Measurements from ENCODE around the gene CTPS2.
"Not testable (repeated sequence)": the region's sequence is repeated elsewhere in the genome, so short reads cannot be mapped to it uniquely, and the experiment has no call there.

CTPS2 gene

GRCh38 chrX:16606142-16606720 is 106.2 kb downstream of the CTPS2 start:
- Histone ChIP-seq H3K36me3 (ENCODE audit: control insufficient read depth, insufficient read depth, low read length) (peaks cover 22% of the 10 kb centered on the region), H3K4me3 (ENCODE audit: extremely low read depth, insufficient read depth, low read length, poor library complexity, severe bottlenecking) (no peak overlapping the region), H3K27ac (ENCODE audit: low read depth, low read length, severe bottlenecking) (no peak overlapping the region), H3K4me1 (ENCODE audit: control insufficient read depth, insufficient read depth, low read length, poor library complexity, severe bottlenecking) (peaks cover 6% of the 10 kb centered on the region), H3K9me3 (ENCODE audit: control insufficient read depth, low read length) (no peaks in the 10 kb centered on the region)
- no CpG with 5 or more reads among the region's 4 CpGs for WGBS, 2 experiments (ENCODE audit: insufficient coverage in 2 of 2)

- no CpG with 5 or more reads among the region's 2 CpGs for WGBS, 2 experiments (ENCODE audit: insufficient coverage in 2 of 2)
- no peak overlapping the region for H3K27ac ChIP-seq (ENCODE audit: low read depth, low read length, severe bottlenecking)
- H3K36me3 ChIP-seq (ENCODE audit: control insufficient read depth, insufficient read depth, low read length), result peaks cover 18% of the 10 kb centered on the region
- no peak overlapping the region for H3K4me3 ChIP-seq (ENCODE audit: extremely low read depth, insufficient read depth, low read length, poor library complexity, severe bottlenecking)
- H3K4me1 ChIP-seq (ENCODE audit: control insufficient read depth, insufficient read depth, low read length, poor library complexity, severe bottlenecking), result peaks cover 6% of the 10 kb centered on the region
- no peaks in the 10 kb centered on the region for H3K9me3 ChIP-seq (ENCODE audit: control insufficient read depth, low read length)
Observed at GRCh38 chrX:16604337-16604736, 108.1 kb downstream of the CTPS2 start.

- Histone ChIP-seq H3K4me1 (ENCODE audit: control insufficient read depth, insufficient read depth, low read length, poor library complexity, severe bottlenecking) (peaks cover 6% of the 10 kb centered on the region), H3K36me3 (ENCODE audit: control insufficient read depth, insufficient read depth, low read length) (peaks cover 18% of the 10 kb centered on the region), H3K4me3 (ENCODE audit: extremely low read depth, insufficient read depth, low read length, poor library complexity, severe bottlenecking) (no peak overlapping the region), H3K27ac (ENCODE audit: low read depth, low read length, severe bottlenecking) (no peak overlapping the region), H3K9me3 (ENCODE audit: control insufficient read depth, low read length) (no peaks in the 10 kb centered on the region)
- 100% methylated on average over 1 of the region's 4 CpGs; no CpG with 5 or more reads in 1 of the 2 experiments for WGBS, 2 experiments (ENCODE audit: insufficient coverage in 2 of 2)
Observed at GRCh38 chrX:16603822-16604221, 108.6 kb downstream of the CTPS2 start.

GRCh38 chrX:16603235-16603634 is 109.2 kb downstream of the CTPS2 start:
- H3K36me3 ChIP-seq (ENCODE audit: control insufficient read depth, insufficient read depth, low read length), result peaks cover 18% of the 10 kb centered on the region
- H3K4me3 ChIP-seq (ENCODE audit: extremely low read depth, insufficient read depth, low read length, poor library complexity, severe bottlenecking); H3K4me1 ChIP-seq (ENCODE audit: control insufficient read depth, insufficient read depth, low read length, poor library complexity, severe bottlenecking); H3K9me3 ChIP-seq (ENCODE audit: control insufficient read depth, low read length); H3K27ac ChIP-seq (ENCODE audit: low read depth, low read length, severe bottlenecking): not testable (repeated sequence)
- no CpG with 5 or more reads among the region's 6 CpGs for WGBS, 2 experiments (ENCODE audit: insufficient coverage in 2 of 2)

- Histone ChIP-seq H3K36me3 (ENCODE audit: control insufficient read depth, insufficient read depth, low read length) (peaks cover 15% of the 10 kb centered on the region), H3K27ac (ENCODE audit: low read depth, low read length, severe bottlenecking) (no peak overlapping the region), H3K9me3 (ENCODE audit: control insufficient read depth, low read length) (no peaks in the 10 kb centered on the region), H3K4me1 (ENCODE audit: control insufficient read depth, insufficient read depth, low read length, poor library complexity, severe bottlenecking) (peaks cover 6% of the 10 kb centered on the region), H3K4me3 (ENCODE audit: extremely low read depth, insufficient read depth, low read length, poor library complexity, severe bottlenecking) (no peak overlapping the region)
- WGBS, 2 experiments (ENCODE audit: insufficient coverage in 2 of 2), result 90% methylated on average over 2 of the region's 4 CpGs; no CpG with 5 or more reads in 1 of the 2 experiments
Observed at GRCh38 chrX:16601885-16602284, 110.6 kb downstream of the CTPS2 start.

- Histone ChIP-seq H3K4me1 (ENCODE audit: control insufficient read depth, insufficient read depth, low read length, poor library complexity, severe bottlenecking) (no peaks in the 10 kb centered on the region), H3K9me3 (ENCODE audit: control insufficient read depth, low read length) (no peaks in the 10 kb centered on the region), H3K4me3 (ENCODE audit: extremely low read depth, insufficient read depth, low read length, poor library complexity, severe bottlenecking) (no peak overlapping the region), H3K27ac (ENCODE audit: low read depth, low read length, severe bottlenecking) (no peak overlapping the region), H3K36me3 (ENCODE audit: control insufficient read depth, insufficient read depth, low read length) (no peaks in the 10 kb centered on the region)
- 100% methylated on average over 2 of the region's 3 CpGs; no CpG with 5 or more reads in 1 of the 2 experiments for WGBS, 2 experiments (ENCODE audit: insufficient coverage in 2 of 2)
Observed at GRCh38 chrX:16594490-16594889, 118.0 kb downstream of the CTPS2 start.

GRCh38 chrX:16593801-16594200 is 118.7 kb downstream of the CTPS2 start:
- H3K4me3 ChIP-seq (ENCODE audit: extremely low read depth, insufficient read depth, low read length, poor library complexity, severe bottlenecking), result no peak overlapping the region
- H3K27ac ChIP-seq (ENCODE audit: low read depth, low read length, severe bottlenecking), result no peak overlapping the region
- H3K9me3 ChIP-seq (ENCODE audit: control insufficient read depth, low read length), result no peaks in the 10 kb centered on the region
- WGBS, 2 experiments (ENCODE audit: insufficient coverage in 2 of 2), result 75 to 94% methylated on average over 2 to 3 of the region's 4 CpGs
- no peaks in the 10 kb centered on the region for H3K4me1 ChIP-seq (ENCODE audit: control insufficient read depth, insufficient read depth, low read length, poor library complexity, severe bottlenecking)
- H3K36me3 ChIP-seq (ENCODE audit: control insufficient read depth, insufficient read depth, low read length), result no peaks in the 10 kb centered on the region

- H3K27ac ChIP-seq (ENCODE audit: low read depth, low read length, severe bottlenecking), result no peak overlapping the region
- H3K4me1 ChIP-seq (ENCODE audit: control insufficient read depth, insufficient read depth, low read length, poor library complexity, severe bottlenecking), result no peaks in the 10 kb centered on the region
- 91 to 95% methylated on average over 4 of the region's 7 CpGs for WGBS, 2 experiments (ENCODE audit: insufficient coverage in 2 of 2)
- peaks cover 3% of the 10 kb centered on the region for H3K36me3 ChIP-seq (ENCODE audit: control insufficient read depth, insufficient read depth, low read length)
- no peak overlapping the region for H3K4me3 ChIP-seq (ENCODE audit: extremely low read depth, insufficient read depth, low read length, poor library complexity, severe bottlenecking)
- H3K9me3 ChIP-seq (ENCODE audit: control insufficient read depth, low read length), result no peaks in the 10 kb centered on the region
Observed at GRCh38 chrX:16592194-16592770, 120.2 kb downstream of the CTPS2 start.

GRCh38 chrX:16589826-16590225 is 122.6 kb downstream of the CTPS2 start:
- Histone ChIP-seq H3K4me3 (ENCODE audit: extremely low read depth, insufficient read depth, low read length, poor library complexity, severe bottlenecking) (no peak overlapping the region), H3K27ac (ENCODE audit: low read depth, low read length, severe bottlenecking) (no peak overlapping the region), H3K36me3 (ENCODE audit: control insufficient read depth, insufficient read depth, low read length) (peaks cover 3% of the 10 kb centered on the region), H3K9me3 (ENCODE audit: control insufficient read depth, low read length) (no peaks in the 10 kb centered on the region), H3K4me1 (ENCODE audit: control insufficient read depth, insufficient read depth, low read length, poor library complexity, severe bottlenecking) (no peaks in the 10 kb centered on the region)

- H3K4me1 ChIP-seq (ENCODE audit: control insufficient read depth, insufficient read depth, low read length, poor library complexity, severe bottlenecking), result no peaks in the 10 kb centered on the region
- H3K36me3 ChIP-seq (ENCODE audit: control insufficient read depth, insufficient read depth, low read length), result peaks cover 3% of the 10 kb centered on the region
- no peak overlapping the region for H3K4me3 ChIP-seq (ENCODE audit: extremely low read depth, insufficient read depth, low read length, poor library complexity, severe bottlenecking)
- WGBS, 2 experiments (ENCODE audit: insufficient coverage in 2 of 2), result no CpG with 5 or more reads among the region's 2 CpGs
- H3K9me3 ChIP-seq (ENCODE audit: control insufficient read depth, low read length), result no peaks in the 10 kb centered on the region
- H3K27ac ChIP-seq (ENCODE audit: low read depth, low read length, severe bottlenecking), result no peak overlapping the region
Observed at GRCh38 chrX:16589211-16589610, 123.3 kb downstream of the CTPS2 start.

- Histone ChIP-seq H3K9me3 (ENCODE audit: control insufficient read depth, low read length) (no peaks in the 10 kb centered on the region), H3K27ac (ENCODE audit: low read depth, low read length, severe bottlenecking) (no peak overlapping the region), H3K4me1 (ENCODE audit: control insufficient read depth, insufficient read depth, low read length, poor library complexity, severe bottlenecking) (no peaks in the 10 kb centered on the region), H3K4me3 (ENCODE audit: extremely low read depth, insufficient read depth, low read length, poor library complexity, severe bottlenecking) (no peak overlapping the region), H3K36me3 (ENCODE audit: control insufficient read depth, insufficient read depth, low read length) (peaks cover 3% of the 10 kb centered on the region)
- no CpG with 5 or more reads among the region's 1 CpG for WGBS, 2 experiments (ENCODE audit: insufficient coverage in 2 of 2)
Observed at GRCh38 chrX:16588266-16588665, 124.2 kb downstream of the CTPS2 start.

Measured in mesodermal cell (in vitro differentiated cells).